Activated CD8-positive, alpha-beta memory T cell treated with anti-CD3 and anti-CD28 coated beads, Interleukin-2, amount 50 U/mL, for 1 hour (primary cell): ENCODE measurements around the gene PCLO.
"Not testable (repeated sequence)": the region's sequence is repeated elsewhere in the genome, so short reads cannot be mapped to it uniquely, and the experiment has no call there.

Experiments used
- DNase-seq: peaks from one replicate; pipeline ENCODE4 v3.0.0-alpha.2; 2020; ENCODE audit errors: extremely low read depth

The PCLO gene

GRCh38 chr7:83130623-83131545, 31.8 kb downstream of the PCLO start:
- DNase-seq: no peak

- no peak for DNase-seq
Measured at GRCh38 chr7:83130191-83130590, 32.5 kb downstream of the PCLO start.

GRCh38 chr7:83119494-83119893, 43.2 kb downstream of the PCLO start:
- no peak for DNase-seq

- DNase-seq: no peak
Measured at GRCh38 chr7:83119026-83119382, 43.7 kb downstream of the PCLO start.

- DNase-seq: no peak
Measured at GRCh38 chr7:83118347-83119025, 44.2 kb downstream of the PCLO start.

GRCh38 chr7:83117466-83117865, 45.2 kb downstream of the PCLO start:
- no peak for DNase-seq

- no peak for DNase-seq
Measured at GRCh38 chr7:83111391-83111790, 51.3 kb downstream of the PCLO start.

GRCh38 chr7:83109352-83109751, 53.3 kb downstream of the PCLO start:
- DNase-seq: no peak

- DNase-seq: no peak
Measured at GRCh38 chr7:83105948-83106347, 56.7 kb downstream of the PCLO start.

- no peak for DNase-seq
Measured at GRCh38 chr7:83105063-83105462, 57.6 kb downstream of the PCLO start.

- no peak for DNase-seq
Measured at GRCh38 chr7:83101530-83101929, 61.2 kb downstream of the PCLO start.

- DNase-seq: no peak
Measured at GRCh38 chr7:83096065-83096580, 66.6 kb downstream of the PCLO start.

GRCh38 chr7:83085299-83085698, 77.4 kb downstream of the PCLO start:
- DNase-seq: no peak

GRCh38 chr7:83079879-83080278, 82.8 kb downstream of the PCLO start:
- DNase-seq: not testable (repeated sequence)

GRCh38 chr7:83077328-83077727, 85.4 kb downstream of the PCLO start:
- no peak for DNase-seq

- DNase-seq: no peak
Measured at GRCh38 chr7:83072576-83073517, 89.8 kb downstream of the PCLO start.

- no peak for DNase-seq
Measured at GRCh38 chr7:83065714-83066113, 97.0 kb downstream of the PCLO start.

GRCh38 chr7:83060218-83060617, 102.5 kb downstream of the PCLO start:
- DNase-seq: no peak

GRCh38 chr7:83058667-83059066, 104.0 kb downstream of the PCLO start:
- DNase-seq: no peak

- DNase-seq: no peak
Measured at GRCh38 chr7:83055197-83055596, 107.5 kb downstream of the PCLO start.

- no peak for DNase-seq
Measured at GRCh38 chr7:83054472-83054871, 108.2 kb downstream of the PCLO start.

GRCh38 chr7:83053965-83054364, 108.7 kb downstream of the PCLO start:
- no peak for DNase-seq
